GM21381 (cell line): ENCODE results near the gene TLR6.
"Not testable (repeated sequence)": the region's sequence is repeated elsewhere in the genome, so short reads cannot be mapped to it uniquely, and the experiment has no call there.

Experiments
- ATAC-seq: cut with Tn5 transposase; IDR thresholded peaks from one replicate; pipeline ENCODE4 v1.9.1; 2021; ENCODE audit warnings: mild to moderate bottlenecking, moderate library complexity; ENCODE audit not compliant: unreplicated experiment

Gene TLR6

GRCh38 chr4:38791010-38791409 is 65.6 kb downstream of the TLR6 start:
- ATAC-seq, result no peak

GRCh38 chr4:38788317-38788716 is 68.3 kb downstream of the TLR6 start:
- no peak for ATAC-seq

DNA sequence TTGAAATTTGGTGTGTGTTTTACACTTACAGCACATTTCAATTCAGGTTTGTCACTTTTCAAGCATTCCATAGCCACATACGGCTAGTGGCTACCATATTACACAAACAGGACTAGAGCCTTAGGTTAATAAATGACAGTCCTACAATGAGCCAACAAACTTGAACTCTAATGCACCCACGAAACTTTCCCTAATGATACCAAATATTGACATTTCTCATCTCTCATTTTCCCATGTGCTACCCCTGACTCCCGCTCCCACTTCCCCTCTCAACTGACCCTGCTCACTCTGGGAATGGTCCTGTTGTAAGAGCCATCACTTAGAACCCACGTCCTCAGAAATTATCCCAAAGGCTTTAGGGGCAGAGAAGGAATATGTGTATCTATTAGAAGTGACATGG is 68.9 kb downstream of the TLR6 start:
- no peak for ATAC-seq

GRCh38 chr4:38785901-38786402 is 70.7 kb downstream of the TLR6 start:
- peak; percentile 47 for ATAC-seq

DNA sequence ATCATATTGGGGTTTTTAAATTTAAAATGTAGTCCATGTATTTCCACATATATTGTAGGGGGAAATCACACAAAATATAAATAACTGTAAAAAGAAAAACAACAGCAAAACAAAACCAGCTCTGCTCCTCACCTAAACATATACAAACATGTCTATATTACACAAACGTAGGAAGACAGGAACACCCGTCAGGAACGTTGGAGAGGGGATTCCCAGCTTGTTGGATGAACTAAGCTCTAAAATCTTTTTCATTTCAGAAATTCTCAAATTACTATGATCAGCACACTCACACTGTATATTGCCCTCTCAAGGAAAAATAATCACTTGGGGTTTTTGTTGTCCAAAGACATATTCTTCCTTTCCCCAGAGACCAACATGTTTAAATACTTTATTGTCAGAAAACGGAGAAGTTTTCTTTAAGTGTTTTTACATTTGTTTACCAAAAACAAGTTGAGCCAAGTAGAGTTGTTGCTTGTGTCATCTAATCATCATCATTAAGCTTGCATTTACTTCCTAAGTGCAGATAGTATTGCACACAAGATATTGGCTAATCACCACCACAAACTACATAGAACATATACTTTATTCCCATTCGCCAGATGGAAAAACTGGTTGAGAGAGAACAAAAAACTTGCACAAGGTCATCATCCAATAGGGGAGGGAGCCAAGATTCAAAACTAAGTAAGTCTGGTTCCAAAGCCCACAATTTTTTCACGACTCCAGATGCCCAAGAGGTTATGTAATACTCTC is 71.4 kb downstream of the TLR6 start:
- no peak for ATAC-seq

- ATAC-seq, result no peak
Observed at GRCh38 chr4:38784141-38784540, 72.5 kb downstream of the TLR6 start.

DNA sequence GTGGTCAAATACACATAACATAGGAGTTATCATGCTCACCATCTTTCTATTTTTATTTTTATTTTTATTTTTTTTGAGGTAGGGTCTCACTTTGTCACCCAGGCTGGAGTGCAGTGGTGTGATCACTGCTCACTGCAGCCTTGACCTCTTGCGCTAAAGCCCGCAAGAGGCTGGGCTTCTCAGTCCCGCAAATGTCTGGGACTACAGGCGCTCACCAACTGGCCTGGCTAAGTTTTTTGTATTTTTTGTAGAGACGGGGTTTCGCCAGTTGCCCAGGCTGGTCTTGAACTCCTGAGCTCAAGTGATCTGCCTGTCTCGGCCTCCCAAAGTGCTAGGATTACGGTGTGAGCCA is 73.5 kb downstream of the TLR6 start:
- no peak for ATAC-seq

DNA sequence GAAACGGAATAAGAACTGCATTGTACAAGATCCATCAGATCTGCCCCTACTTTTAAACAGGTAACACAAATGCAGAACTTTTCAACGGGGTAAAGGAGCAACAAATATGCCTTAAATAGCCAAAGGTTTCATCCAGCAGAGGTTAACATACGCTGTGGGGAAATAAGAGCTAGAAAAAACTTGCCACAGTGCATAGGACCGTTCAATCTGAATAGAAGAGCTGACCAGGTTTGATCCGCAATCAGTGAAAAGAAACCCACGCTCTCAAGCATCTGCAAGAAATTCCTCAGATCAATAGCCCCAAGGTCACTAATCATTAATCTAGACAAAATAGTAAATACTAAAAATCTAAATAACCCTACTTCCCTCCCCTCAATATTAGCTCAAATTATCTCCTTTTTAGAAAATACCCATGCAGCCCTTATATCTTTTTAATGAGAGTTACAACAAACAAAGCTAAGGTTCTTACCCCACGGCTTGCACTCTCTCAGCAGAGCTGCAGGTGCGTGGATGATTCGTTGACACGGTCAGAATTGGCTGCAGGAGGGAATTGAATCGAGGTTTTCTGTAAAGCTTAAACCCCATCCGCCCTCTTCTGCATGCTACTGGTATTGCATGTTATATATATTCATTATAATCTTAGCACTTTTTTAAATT is 74.0 kb downstream of the TLR6 start, which contains the start of gene TLR10:
Gene TLR10 (minus strand): TSS at position 539 of the 657 bp plus-strand sequence. CDS start 7,400 bp downstream, outside the sequence.
- peak; percentile 68 for ATAC-seq

GRCh38 chr4:38781854-38782261 is 74.8 kb downstream of the TLR6 start:
- ATAC-seq, result no peak

DNA sequence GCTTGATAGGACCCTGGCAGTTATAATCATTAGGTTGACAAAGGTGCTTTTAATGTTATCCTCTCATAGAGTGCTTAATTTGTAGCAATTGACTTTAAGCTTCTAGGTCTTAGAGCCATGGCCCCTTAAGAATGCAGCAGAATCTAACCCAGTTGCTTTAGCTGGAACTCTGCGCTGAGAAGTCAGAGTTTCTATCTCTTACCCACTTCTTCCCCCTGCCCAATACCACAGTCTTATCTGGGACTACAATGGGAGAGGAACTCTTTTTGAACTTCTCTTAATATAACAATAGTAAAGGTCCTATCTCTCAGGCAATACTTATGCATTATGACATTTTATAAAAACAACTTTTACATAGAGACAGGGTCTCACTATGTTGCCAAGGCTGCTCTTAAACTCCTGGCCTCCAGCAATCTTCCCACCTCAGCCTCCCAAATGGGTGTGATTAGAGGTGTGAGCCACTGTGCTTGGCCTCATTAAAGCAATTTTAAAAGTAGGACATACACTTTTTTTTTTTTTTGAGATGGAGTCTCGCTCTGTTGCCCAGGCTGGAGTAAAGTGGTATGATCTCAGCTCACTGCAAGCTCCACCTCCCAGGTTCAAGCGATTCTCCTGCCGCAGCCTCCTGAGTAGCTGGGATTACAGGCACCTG is 75.7 kb downstream of the TLR6 start:
- no peak for ATAC-seq

DNA sequence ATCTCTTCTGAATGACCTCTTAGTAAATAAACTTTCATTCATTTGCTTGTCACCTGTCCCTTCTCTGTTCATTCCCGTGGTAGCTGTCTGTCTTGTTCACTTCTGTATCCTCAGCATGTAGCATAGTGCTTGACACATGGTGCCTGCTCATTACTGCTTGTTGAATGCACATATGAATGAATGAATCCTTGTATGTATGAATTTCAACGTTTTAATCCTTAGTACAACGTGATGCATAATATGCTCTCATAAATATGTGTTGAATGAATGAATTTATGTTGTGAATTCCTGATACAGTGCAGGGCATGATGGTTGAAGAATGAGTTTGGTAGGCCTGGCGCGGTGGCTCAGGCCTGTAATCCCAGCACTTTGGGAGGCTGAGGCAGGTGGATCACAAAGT is 76.8 kb downstream of the TLR6 start:
- no peak for ATAC-seq

DNA sequence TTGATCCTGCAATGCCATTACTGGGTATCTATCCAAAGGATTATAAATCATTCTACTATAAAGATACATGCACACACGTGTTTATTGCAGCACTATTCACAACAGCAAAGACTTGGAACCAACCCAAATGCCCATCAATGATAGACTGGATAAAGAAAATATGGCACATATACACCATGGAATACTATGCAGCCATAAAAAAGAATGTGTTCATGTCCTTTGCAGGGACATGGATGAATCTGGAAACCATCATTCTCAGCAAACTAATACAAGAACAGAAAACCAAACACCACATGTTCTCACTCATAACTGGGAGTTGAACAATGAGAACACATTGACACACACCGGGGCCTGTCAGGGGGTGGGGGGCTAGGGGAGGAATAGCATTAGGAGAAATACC is 78.7 kb downstream of the TLR6 start:
- ATAC-seq, result not testable (repeated sequence)

GRCh38 chr4:38775326-38775725 is 81.3 kb downstream of the TLR6 start:
- no peak for ATAC-seq

- no peak for ATAC-seq
Observed at GRCh38 chr4:38774181-38774955, 82.2 kb downstream of the TLR6 start.
